Mesothelial cell of epicardium (in vitro differentiated cells): ENCODE data around the gene CFAP298. TPM values are rescaled to one million over a fixed set of nuclear protein-coding genes. Genes with fewer than 3 reads are reported as not detected.
"Not testable (repeated sequence)": the region's sequence is repeated elsewhere in the genome, so short reads cannot be mapped to it uniquely, and the experiment has no call there.

Experiments
- DNase-seq, 2 experiments: peaks; one replicate each; pipeline ENCODE4 v3.0.0; 2021; ENCODE audit warnings: low spot score in 2 of 2; ENCODE audit not compliant: unreplicated experiment in 2 of 2
- H3K27ac Mint-ChIP-seq: 2 replicates; pipeline ENCODE4 v1.8.0; 2021; ENCODE audit warnings: mixed read lengths
- H3K27me3 Mint-ChIP-seq: 2 replicates; pipeline ENCODE4 v1.8.0; 2021; ENCODE audit warnings: low read depth, mixed read lengths
- H3K36me3 Mint-ChIP-seq: 2 replicates; pipeline ENCODE4 v1.8.0; 2021; ENCODE audit warnings: mixed read lengths
- H3K4me1 Mint-ChIP-seq: 2 replicates; pipeline ENCODE4 v1.8.0; 2021; ENCODE audit warnings: mixed read lengths
- H3K4me3 Mint-ChIP-seq: 2 replicates; pipeline ENCODE4 v1.8.0; 2021; ENCODE audit warnings: mild to moderate bottlenecking, moderate library complexity, mixed read lengths
- H3K9me3 Mint-ChIP-seq: 2 replicates; pipeline ENCODE4 v1.8.0; 2021; ENCODE audit warnings: mixed read lengths
- CTCF ChIP-seq: fragments of 200-600 bp; sonication (generic); IDR thresholded peaks from one replicate; pipeline ENCODE4 v1.5.0; 2021; ENCODE audit warnings: antibody characterized with exemption; ENCODE audit not compliant: unreplicated experiment
- total RNA-seq: library from RNA; stranded (reverse); gene quantifications from 3 replicates; pipeline ENCODE4 v1.2.1, GENCODE V29; 2021

Gene CFAP298
- total RNA-seq, 1 donor from 2014 or later: 29.4 TPM

DNA sequence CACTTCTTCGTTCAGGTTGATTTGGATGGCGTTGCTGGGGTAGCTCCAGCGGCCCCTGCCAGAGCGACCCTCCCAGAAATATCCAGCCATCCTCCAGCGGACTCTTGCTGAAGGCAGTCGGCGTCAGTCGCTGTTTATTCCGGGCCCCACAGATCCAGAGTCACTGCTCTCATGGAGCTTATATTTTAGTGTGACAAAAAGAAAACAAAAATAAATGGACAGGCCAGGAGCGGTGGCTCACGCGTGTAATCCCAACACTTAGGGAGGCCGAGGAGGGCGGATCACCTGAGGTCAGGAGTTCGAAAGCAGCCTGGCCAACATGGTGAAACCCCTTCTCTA is 791 bp upstream of the CFAP298 start:
- H3K9me3 Mint-ChIP-seq: no peaks in the 10 kb centered on the region
- H3K27ac Mint-ChIP-seq: peak overlapping the region; percentile 98

DNA sequence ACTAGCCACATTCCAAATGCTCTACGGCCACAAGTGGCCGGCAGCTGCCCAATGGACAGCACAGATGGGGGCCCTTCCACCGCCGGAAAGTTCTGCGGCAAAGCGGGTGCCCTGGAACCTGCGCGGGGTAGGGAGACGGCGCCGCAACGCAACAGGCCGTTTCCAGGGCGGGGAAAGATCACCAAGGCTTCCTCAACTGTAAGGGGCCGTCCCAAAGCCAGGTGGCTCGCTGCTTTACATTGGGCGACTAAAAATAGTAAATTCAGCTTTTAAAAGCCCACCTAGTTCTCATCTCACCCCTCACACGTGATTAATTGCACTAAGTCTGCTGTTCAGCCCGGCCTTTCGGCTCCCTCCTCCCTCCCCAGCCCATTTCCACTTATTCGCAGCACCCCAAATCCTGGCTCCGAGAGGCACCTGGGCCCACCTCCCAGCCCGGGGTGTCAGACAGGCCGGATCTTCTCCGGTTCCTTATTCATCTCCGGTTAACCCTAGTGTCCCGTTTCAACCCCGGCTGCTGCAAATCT is 643 bp downstream of the CFAP298 start:
- no peak for TF ChIP-seq CTCF
- Mint-ChIP-seq H3K4me1 (peaks cover 5% of the 10 kb centered on the region), H3K4me3 (peak overlapping the region; percentile 98), H3K36me3 (peaks cover 6% of the 10 kb centered on the region), H3K27ac (peak overlapping the region; percentile 98), H3K9me3 (no peaks in the 10 kb centered on the region), H3K27me3 (peaks cover 15% of the 10 kb centered on the region)
- DNase-seq: peak in 1 of 2 experiments; percentile 42

More for the DNA sequence above, 791 bp upstream of the CFAP298 start:
- H3K4me1 Mint-ChIP-seq: peaks cover 5% of the 10 kb centered on the region
- H3K4me3 Mint-ChIP-seq: peak overlapping the region; percentile 98
- TF ChIP-seq CTCF: no peak
- peaks cover 21% of the 10 kb centered on the region for H3K27me3 Mint-ChIP-seq
- DNase-seq: no peak
- H3K36me3 Mint-ChIP-seq: peaks cover 3% of the 10 kb centered on the region

DNA sequence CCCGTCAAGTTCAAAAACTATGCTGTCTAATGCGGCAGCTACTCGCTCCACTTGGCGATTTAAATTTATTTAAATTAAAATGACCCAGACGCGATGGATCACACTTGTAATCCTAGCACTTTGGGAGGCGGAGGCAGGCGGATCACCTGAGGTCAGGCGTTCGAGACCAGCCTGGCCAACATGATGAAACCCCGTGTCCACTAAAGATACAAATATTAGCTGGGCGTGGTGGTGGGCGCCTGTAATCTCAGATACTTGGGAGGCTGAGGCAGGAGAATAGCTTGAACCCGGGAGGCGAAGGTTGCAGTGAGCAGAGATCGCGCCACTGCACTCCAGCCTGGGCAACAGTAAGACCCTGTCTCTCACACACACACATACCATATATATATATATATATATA is 1.2 kb downstream of the CFAP298 start:
- not testable (repeated sequence) for H3K27ac Mint-ChIP-seq, DNase-seq, H3K4me1 Mint-ChIP-seq, H3K27me3 Mint-ChIP-seq, H3K9me3 Mint-ChIP-seq
- peaks cover 10% of the 10 kb centered on the region for H3K36me3 Mint-ChIP-seq
- H3K4me3 Mint-ChIP-seq: peak overlapping the region; percentile 56

DNA sequence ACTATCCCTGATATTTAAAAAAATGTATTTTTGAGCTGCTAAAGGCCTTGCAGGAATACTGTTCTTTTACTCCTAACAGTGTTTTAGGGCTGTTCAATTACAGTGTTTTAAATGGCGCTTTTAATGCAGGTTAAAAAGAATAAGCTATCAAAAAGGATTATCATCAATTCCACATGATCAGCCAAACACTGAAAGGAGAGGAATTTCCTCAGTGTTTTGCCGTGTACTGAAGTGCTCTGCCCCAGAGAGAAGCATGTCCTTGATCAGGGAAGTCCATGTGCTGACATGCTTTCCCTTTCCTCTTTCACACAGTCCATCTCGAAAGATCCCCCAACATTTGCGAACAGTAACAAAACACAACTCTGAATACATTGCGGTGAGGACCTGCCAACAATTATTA is 3.3 kb downstream of the CFAP298 start:
- peaks cover 5% of the 10 kb centered on the region for H3K4me1 Mint-ChIP-seq
- DNase-seq: no peak
- H3K4me3 Mint-ChIP-seq: no peak overlapping the region
- no peaks in the 10 kb centered on the region for H3K9me3 Mint-ChIP-seq
- H3K27ac Mint-ChIP-seq: no peak overlapping the region
- no peak for TF ChIP-seq CTCF
- no peaks in the 10 kb centered on the region for H3K27me3 Mint-ChIP-seq
- H3K36me3 Mint-ChIP-seq: peaks cover 20% of the 10 kb centered on the region

GRCh38 chr21:32605469-32605868 is 6.7 kb downstream of the CFAP298 start:
- Mint-ChIP-seq H3K9me3 (no peaks in the 10 kb centered on the region), H3K27me3 (no peaks in the 10 kb centered on the region), H3K36me3 (peaks cover 30% of the 10 kb centered on the region), H3K4me3 (no peak overlapping the region), H3K27ac (no peak overlapping the region), H3K4me1 (no peaks in the 10 kb centered on the region)
- TF ChIP-seq CTCF: no peak
- no peak for DNase-seq

DNA sequence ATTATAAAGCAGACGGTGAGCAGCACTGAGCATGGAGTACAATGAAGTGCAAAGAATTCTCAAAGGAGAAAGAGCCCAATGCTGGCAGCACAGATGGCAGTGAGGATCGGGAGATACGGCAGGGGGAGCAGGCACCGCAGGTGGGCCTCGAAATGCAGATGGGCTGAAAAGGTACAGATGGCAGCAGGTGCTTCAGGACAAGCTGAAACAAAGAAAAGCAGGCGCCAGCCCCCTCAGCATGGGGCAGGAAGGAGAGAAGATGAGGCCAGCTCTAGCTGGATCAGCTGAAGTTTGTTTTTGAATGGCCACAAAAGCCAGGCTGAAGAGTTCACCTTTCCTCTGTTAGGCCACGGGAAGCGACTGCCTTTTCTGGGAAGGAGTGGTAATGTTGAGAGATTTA is 7.7 kb downstream of the CFAP298 start:
- DNase-seq: no peak
- H3K27ac Mint-ChIP-seq: no peak overlapping the region
- H3K9me3 Mint-ChIP-seq: no peaks in the 10 kb centered on the region
- no peaks in the 10 kb centered on the region for H3K4me1 Mint-ChIP-seq
- H3K27me3 Mint-ChIP-seq: no peaks in the 10 kb centered on the region
- no peak overlapping the region for H3K4me3 Mint-ChIP-seq
- no peak for TF ChIP-seq CTCF
- H3K36me3 Mint-ChIP-seq: peaks cover 30% of the 10 kb centered on the region
